Left kidney (tissue), 8 donors: Measurements from ENCODE around the gene ATP7B. TPM values are rescaled to one million over a fixed set of nuclear protein-coding genes. Genes with fewer than 3 reads are reported as not detected.
A peak's percentile ranks its signal among the peaks of the same experiment; 100 is the strongest.
"Not testable (repeated sequence)": the region's sequence is repeated elsewhere in the genome, so short reads cannot be mapped to it uniquely, and the experiment has no call there.

Experiments
- DNase-seq: peaks from one replicate; pipeline ENCODE4 v3.0.0-alpha.2; 2013
- long read RNA-seq, 8 donors: transcript quantifications; one replicate each; lab custom pipeline, GENCODE V29; 2026
- polyA plus RNA-seq: library from polyadenylated mRNA; unstranded; fragments of 120-200 nt; gene quantifications from one replicate; pipeline ENCODE4 v1.2.1, GENCODE V29; 2013; ENCODE audit not compliant: insufficient read length

ATP7B gene
- 23.9 TPM for polyA plus RNA-seq
- long read RNA-seq, donor 1, full-length matches to known transcripts, result 1 of 1 reads
- long read RNA-seq, donor 1, partial matches to known transcripts, result 0 of 1 reads
- long read RNA-seq, donor 1, other reads (novel, unspliced or antisense), result 0 of 1 reads
- long read RNA-seq, donor 2, full-length matches to known transcripts, result 2 of 2 reads
- long read RNA-seq, donor 2, partial matches to known transcripts, result 0 of 2 reads
- long read RNA-seq, donor 2, other reads (novel, unspliced or antisense), result 0 of 2 reads
- long read RNA-seq, donor 3, result 0 reads
- long read RNA-seq, donor 4, result 0 reads
- long read RNA-seq, donor 5, full-length matches to known transcripts, result 1 of 58 reads
- long read RNA-seq, donor 5, partial matches to known transcripts, result 51 of 58 reads
- long read RNA-seq, donor 5, other reads (novel, unspliced or antisense), result 6 of 58 reads
- long read RNA-seq, donor 6, partial matches to known transcripts, result 0 of 1 reads
- long read RNA-seq, donor 6, other reads (novel, unspliced or antisense), result 0 of 1 reads
- long read RNA-seq, donor 7, partial matches to known transcripts, result 0 of 1 reads
- long read RNA-seq, donor 7, other reads (novel, unspliced or antisense), result 0 of 1 reads
- long read RNA-seq, donor 8, result 0 reads

DNA sequence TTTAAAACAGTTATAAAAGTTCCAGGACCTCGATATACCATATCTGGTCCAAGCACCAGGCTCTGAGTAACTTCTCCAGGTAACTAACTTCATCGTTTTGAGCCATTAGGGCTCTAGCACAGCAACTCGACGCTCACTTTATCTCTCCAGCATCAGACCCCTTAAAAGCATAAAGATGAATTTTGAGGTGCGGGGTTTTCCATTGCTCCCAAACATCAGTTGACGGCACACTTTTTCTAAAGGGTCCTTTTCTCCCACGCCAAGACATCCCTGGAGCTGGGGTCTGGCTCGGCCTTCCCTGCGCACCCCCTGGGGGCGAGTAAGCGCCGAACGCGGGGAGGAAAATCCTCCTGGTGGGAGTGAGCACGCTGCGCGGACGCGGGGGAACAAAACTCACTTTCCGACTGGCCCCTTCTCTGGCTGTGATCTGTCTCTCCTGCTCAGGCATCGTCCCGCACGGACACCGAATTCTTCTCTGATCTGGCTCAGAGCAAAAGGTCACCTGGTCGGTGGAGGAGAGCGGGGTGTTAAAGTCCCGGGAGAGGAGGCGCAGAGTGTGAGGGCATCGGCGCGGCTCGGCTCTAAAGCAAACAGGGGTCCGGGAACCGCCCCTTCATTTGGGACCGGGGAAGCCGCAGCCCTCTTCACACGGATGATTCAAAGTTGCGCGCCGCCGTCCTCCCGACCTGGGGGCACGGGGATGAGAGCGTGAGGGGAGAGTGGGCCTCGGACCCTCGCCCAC lies at the start of gene ATP7B:
Gene ATP7B (minus strand): TSS at position 561 of the 742 bp plus-strand sequence. CDS start 113 bp downstream, at position 448.
- DNase-seq, result no peak

- DNase-seq, result no peak
These were observed 42.2 kb upstream of the ATP7B start for GRCh38 chr13:52053460-52053859.

- DNase-seq, result no peak
These were observed 40.1 kb upstream of the ATP7B start for GRCh38 chr13:52051400-52051799.

GRCh38 chr13:52048516-52048915 lies 37.3 kb upstream of the ATP7B start:
- no peak for DNase-seq

- no peak for DNase-seq
These were observed 36.2 kb upstream of the ATP7B start for GRCh38 chr13:52047463-52047862.

- DNase-seq, result no peak
These were observed 32.4 kb upstream of the ATP7B start for GRCh38 chr13:52043675-52044074.

- no peak for DNase-seq
These were observed 24.8 kb upstream of the ATP7B start for GRCh38 chr13:52036037-52036436.

DNA sequence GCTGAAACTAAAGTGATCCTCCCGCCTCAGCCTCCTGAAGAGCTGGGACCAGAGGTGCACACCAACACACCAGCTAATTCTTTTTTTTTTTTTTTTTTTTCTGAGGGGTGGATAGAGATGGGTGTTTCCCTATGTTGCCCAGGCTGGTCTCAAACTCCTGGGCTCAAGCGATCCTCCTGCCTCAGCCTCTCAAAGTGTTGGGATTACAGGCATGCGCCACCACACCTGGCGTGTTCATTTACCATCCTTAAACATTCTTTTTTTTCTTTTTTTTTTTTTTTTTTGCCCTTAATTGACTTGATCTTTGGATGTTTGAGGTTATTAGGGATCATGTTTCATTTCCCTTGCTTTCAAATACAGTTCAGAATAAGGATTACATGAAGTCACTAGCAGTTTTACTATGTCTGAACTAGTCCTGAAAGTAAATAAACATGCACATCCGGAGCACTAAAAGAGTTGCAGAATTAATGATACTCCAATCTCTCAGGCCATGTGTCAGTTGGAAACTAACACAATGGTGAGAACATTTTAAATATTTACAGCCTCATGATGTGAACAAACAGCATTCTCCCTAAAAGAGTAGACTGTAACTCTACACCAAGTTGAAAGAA lies 23.5 kb upstream of the ATP7B start:
- no peak for DNase-seq

GRCh38 chr13:52033039-52033438 lies 21.8 kb upstream of the ATP7B start:
- no peak for DNase-seq

GRCh38 chr13:52030401-52030800 lies 19.2 kb upstream of the ATP7B start:
- DNase-seq, result not testable (repeated sequence)

GRCh38 chr13:52029569-52029968 lies 18.3 kb upstream of the ATP7B start:
- no peak for DNase-seq

GRCh38 chr13:52027832-52028231 lies 16.6 kb upstream of the ATP7B start:
- no peak for DNase-seq

DNA sequence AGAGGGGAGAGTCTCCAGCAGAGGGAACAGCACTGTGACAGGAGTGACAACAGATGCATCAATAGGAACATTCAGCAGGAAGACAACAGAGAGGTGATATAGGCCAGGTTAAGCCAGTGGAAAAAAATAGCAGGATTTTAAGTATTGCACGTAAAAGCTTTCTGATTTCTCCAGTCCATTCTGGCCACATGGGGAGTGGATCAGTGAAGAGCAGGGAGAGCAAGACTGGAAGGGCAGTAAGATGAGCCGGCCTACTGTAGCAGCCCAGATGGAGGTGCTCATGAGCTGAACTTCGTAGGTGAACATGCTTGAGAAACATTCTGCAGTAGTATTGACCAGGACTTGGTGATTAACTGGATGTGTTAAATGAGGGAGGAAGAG lies 15.0 kb upstream of the ATP7B start:
- no peak for DNase-seq

GRCh38 chr13:52025475-52026245 lies 14.4 kb upstream of the ATP7B start:
- DNase-seq, result no peak

GRCh38 chr13:52024481-52024880 lies 13.2 kb upstream of the ATP7B start, which contains the start of gene UTP14C:
UTP14C (plus strand) TSS chr13:52024691; CDS start chr13:52028805, 4,114 bp downstream.
- no peak for DNase-seq

GRCh38 chr13:52022356-52022755 lies 11.1 kb upstream of the ATP7B start:
- no peak for DNase-seq

GRCh38 chr13:52020191-52020590 lies 8.9 kb upstream of the ATP7B start:
- no peak for DNase-seq

DNA sequence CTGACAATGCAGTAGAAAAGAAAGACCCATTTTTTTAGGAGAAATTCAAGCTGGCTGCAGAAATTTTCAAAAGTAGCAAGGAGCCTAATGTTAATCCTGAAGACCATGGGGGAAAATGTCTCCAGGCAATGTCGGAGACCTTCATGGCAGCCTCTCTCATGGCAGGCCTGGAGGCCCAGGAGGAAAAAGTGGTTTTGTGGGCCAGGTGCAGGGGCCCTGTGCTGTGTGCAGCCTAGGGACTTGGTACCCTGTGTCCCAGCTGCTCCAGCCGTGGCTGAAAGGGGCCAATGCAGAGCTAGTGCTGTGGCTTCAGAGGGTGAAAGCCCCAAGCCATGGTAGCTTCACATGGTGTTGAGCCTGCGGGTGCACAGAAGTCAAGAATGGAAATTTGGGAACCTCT lies 5.0 kb upstream of the ATP7B start:
- no peak for DNase-seq

DNA sequence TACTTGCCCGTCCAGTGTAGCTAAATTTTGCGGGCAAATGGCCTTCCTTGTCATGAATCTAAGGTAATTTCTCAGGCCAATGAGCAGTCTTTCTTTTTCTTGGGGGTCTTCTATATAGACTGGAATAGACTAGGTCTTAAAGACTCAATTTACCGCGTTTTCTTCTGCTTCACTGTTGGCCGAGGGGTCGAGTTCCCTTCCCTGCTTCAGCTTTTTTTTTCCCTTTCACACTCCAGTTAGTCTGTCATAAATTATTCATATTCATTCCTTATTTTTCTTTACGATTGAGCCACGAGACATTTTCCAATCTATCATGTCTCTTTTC lies 1.2 kb upstream of the ATP7B start:
- DNase-seq, result no peak

GRCh38 chr13:52011632-52012511 lies 622 bp upstream of the ATP7B start, which contains the start of gene ALG11:
ALG11 (plus strand) TSS chr13:52012398; CDS start chr13:52012419, 21 bp downstream.
- peak; percentile 99 for DNase-seq

GRCh38 chr13:52009946-52010345 lies 1.3 kb downstream of the ATP7B start:
- DNase-seq, result no peak
